ENCODE results near the gene ADAMTS7.
"Not testable (repeated sequence)": the region's sequence is repeated elsewhere in the genome, so short reads cannot be mapped to it uniquely, and the experiment has no call there.

Gene ADAMTS7

GRCh38 chr15:78750566-78750965 lies 60.7 kb downstream of the ADAMTS7 start:
- TF ChIP-seq, protein P1, sequence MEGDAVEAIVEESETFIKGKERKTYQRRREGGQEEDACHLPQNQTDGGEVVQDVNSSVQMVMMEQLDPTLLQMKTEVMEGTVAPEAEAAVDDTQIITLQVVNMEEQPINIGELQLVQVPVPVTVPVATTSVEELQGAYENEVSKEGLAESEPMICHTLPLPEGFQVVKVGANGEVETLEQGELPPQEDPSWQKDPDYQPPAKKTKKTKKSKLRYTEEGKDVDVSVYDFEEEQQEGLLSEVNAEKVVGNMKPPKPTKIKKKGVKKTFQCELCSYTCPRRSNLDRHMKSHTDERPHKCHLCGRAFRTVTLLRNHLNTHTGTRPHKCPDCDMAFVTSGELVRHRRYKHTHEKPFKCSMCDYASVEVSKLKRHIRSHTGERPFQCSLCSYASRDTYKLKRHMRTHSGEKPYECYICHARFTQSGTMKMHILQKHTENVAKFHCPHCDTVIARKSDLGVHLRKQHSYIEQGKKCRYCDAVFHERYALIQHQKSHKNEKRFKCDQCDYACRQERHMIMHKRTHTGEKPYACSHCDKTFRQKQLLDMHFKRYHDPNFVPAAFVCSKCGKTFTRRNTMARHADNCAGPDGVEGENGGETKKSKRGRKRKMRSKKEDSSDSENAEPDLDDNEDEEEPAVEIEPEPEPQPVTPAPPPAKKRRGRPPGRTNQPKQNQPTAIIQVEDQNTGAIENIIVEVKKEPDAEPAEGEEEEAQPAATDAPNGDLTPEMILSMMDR (IDR thresholded peaks at IDR 0.05; ENCODE audit: borderline replicate concordance, extremely low read depth, low read length, poor library complexity, severe bottlenecking) = no peak
- TF ChIP-seq EZH2 (IDR thresholded peaks at IDR 0.05; ENCODE audit: borderline replicate concordance, low read depth, low read length, severe bottlenecking) = no peak
- no peaks in the 10 kb centered on the region for H3K79me2 ChIP-seq (ENCODE audit: insufficient read depth, low read length)
- DNase-seq = no peak
- H3K4me1 ChIP-seq (ENCODE audit: insufficient read depth, low read length) = no peaks in the 10 kb centered on the region
- H3K36me3 ChIP-seq (ENCODE audit: insufficient read depth, low read length) = no peaks in the 10 kb centered on the region
- no peak overlapping the region for H3K4me3 ChIP-seq (ENCODE audit: low read depth in 1 of 2, low read length in 2 of 2)
- no peak overlapping the region for H3K4me2 ChIP-seq (ENCODE audit: insufficient read depth, low read length)
- ATAC-seq (ENCODE audit: insufficient read depth, low read depth) = no peak
- no peak overlapping the region for H3K9ac ChIP-seq (ENCODE audit: low read depth, low read length)
- H3K27me3 ChIP-seq (ENCODE audit: insufficient read depth, low read length, poor library complexity) = no peaks in the 10 kb centered on the region
- no peak overlapping the region for H3K27ac ChIP-seq (ENCODE audit: low read length)
- H4K20me1 ChIP-seq (ENCODE audit: insufficient read depth, low read length) = no peaks in the 10 kb centered on the region
- no peak overlapping the region for H2AFZ ChIP-seq (ENCODE audit: low read depth, low read length)
- no peaks in the 10 kb centered on the region for H3K9me3 ChIP-seq (ENCODE audit: insufficient read depth, low read length, severe bottlenecking)

DNA sequence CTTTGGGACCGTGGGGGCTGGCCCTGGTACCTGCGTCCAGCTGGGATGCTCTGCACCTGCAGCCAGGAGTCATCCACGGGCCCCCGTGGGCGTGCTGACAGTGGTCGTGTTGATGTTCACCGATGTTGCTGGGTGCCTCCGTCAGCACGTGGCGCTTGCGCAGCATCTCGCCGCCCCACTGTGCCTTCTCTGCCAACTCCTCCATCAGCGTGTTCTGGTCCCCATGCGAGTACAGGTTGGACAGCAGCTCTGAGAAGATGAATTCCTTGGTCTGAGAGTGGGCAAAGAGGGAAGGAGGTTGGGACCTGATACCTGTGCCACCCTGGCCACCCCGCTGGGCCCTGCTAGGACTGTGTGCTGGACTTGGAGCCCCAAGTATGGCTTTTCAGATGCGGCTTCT lies 61.4 kb downstream of the ADAMTS7 start:
- no peaks in the 10 kb centered on the region for H3K27me3 ChIP-seq (ENCODE audit: insufficient read depth, low read length, poor library complexity)
- DNase-seq (no peak), ATAC-seq (ENCODE audit: insufficient read depth, low read depth) (no peak)
- no peaks in the 10 kb centered on the region for H3K36me3 ChIP-seq (ENCODE audit: insufficient read depth, low read length)
- H3K4me3 ChIP-seq (ENCODE audit: low read depth in 1 of 2, low read length in 2 of 2) = no peak overlapping the region
- H3K27ac ChIP-seq (ENCODE audit: low read length) = no peak overlapping the region
- H4K20me1 ChIP-seq (ENCODE audit: insufficient read depth, low read length) = no peaks in the 10 kb centered on the region
- no peaks in the 10 kb centered on the region for H3K79me2 ChIP-seq (ENCODE audit: insufficient read depth, low read length)
- no peaks in the 10 kb centered on the region for H3K4me1 ChIP-seq (ENCODE audit: insufficient read depth, low read length)
- H2AFZ ChIP-seq (ENCODE audit: low read depth, low read length) = no peak overlapping the region
- TF ChIP-seq, protein P1 (IDR thresholded peaks at IDR 0.05; ENCODE audit: borderline replicate concordance, extremely low read depth, low read length, poor library complexity, severe bottlenecking) = no peak
- no peak for TF ChIP-seq EZH2 (IDR thresholded peaks at IDR 0.05; ENCODE audit: borderline replicate concordance, low read depth, low read length, severe bottlenecking)
- no peaks in the 10 kb centered on the region for H3K9me3 ChIP-seq (ENCODE audit: insufficient read depth, low read length, severe bottlenecking)
- H3K4me2 ChIP-seq (ENCODE audit: insufficient read depth, low read length) = no peak overlapping the region
- no peak overlapping the region for H3K9ac ChIP-seq (ENCODE audit: low read depth, low read length)

- H3K9ac ChIP-seq (ENCODE audit: low read depth, low read length); H3K27me3 ChIP-seq (ENCODE audit: insufficient read depth, low read length, poor library complexity); H3K79me2 ChIP-seq (ENCODE audit: insufficient read depth, low read length); H3K27ac ChIP-seq (ENCODE audit: low read length); H3K4me3 ChIP-seq (ENCODE audit: low read depth in 1 of 2, low read length in 2 of 2); DNase-seq; H3K4me1 ChIP-seq (ENCODE audit: insufficient read depth, low read length); H2AFZ ChIP-seq (ENCODE audit: low read depth, low read length); ATAC-seq (ENCODE audit: insufficient read depth, low read depth); H3K4me2 ChIP-seq (ENCODE audit: insufficient read depth, low read length); H3K9me3 ChIP-seq (ENCODE audit: insufficient read depth, low read length, severe bottlenecking); H3K36me3 ChIP-seq (ENCODE audit: insufficient read depth, low read length); H4K20me1 ChIP-seq (ENCODE audit: insufficient read depth, low read length): not testable (repeated sequence)
Measured at GRCh38 chr15:78747877-78748276, 63.4 kb downstream of the ADAMTS7 start.

GRCh38 chr15:78741674-78742073 lies 69.6 kb downstream of the ADAMTS7 start:
- H3K27me3 ChIP-seq (ENCODE audit: insufficient read depth, low read length, poor library complexity); H3K27ac ChIP-seq (ENCODE audit: low read length); H3K4me2 ChIP-seq (ENCODE audit: insufficient read depth, low read length); DNase-seq; H3K4me1 ChIP-seq (ENCODE audit: insufficient read depth, low read length); H3K4me3 ChIP-seq (ENCODE audit: low read depth in 1 of 2, low read length in 2 of 2); ATAC-seq (ENCODE audit: insufficient read depth, low read depth); H3K36me3 ChIP-seq (ENCODE audit: insufficient read depth, low read length); H3K79me2 ChIP-seq (ENCODE audit: insufficient read depth, low read length); H2AFZ ChIP-seq (ENCODE audit: low read depth, low read length); H4K20me1 ChIP-seq (ENCODE audit: insufficient read depth, low read length); H3K9ac ChIP-seq (ENCODE audit: low read depth, low read length); H3K9me3 ChIP-seq (ENCODE audit: insufficient read depth, low read length, severe bottlenecking): not testable (repeated sequence)
